HFFc6 (cell line): ENCODE results near the gene ZKSCAN8. TPM values are rescaled to one million over a fixed set of nuclear protein-coding genes. Genes with fewer than 3 reads are reported as not detected.

ENCODE experiments used
- DNase-seq: peaks from one replicate; pipeline ENCODE4 v3.0.0-alpha.2; 2018
- H3K27ac Mint-ChIP-seq: 2 replicates; pipeline ENCODE4 v1.8.0; 2020; ENCODE audit warnings: mild to moderate bottlenecking, mixed read lengths
- H3K27me3 Mint-ChIP-seq: 2 replicates; pipeline ENCODE4 v1.8.0; 2021; ENCODE audit warnings: mild to moderate bottlenecking, moderate library complexity, mixed read lengths; ENCODE audit not compliant: insufficient read depth
- H3K36me3 Mint-ChIP-seq: 2 replicates; pipeline ENCODE4 v1.8.0; 2021; ENCODE audit warnings: low read depth, mixed read lengths
- H3K4me1 Mint-ChIP-seq: 2 replicates; pipeline ENCODE4 v1.8.0; 2020; ENCODE audit warnings: low read depth, mixed read lengths
- H3K4me3 Mint-ChIP-seq: 2 replicates; pipeline ENCODE4 v1.8.0; 2020; ENCODE audit warnings: mild to moderate bottlenecking, moderate library complexity, mixed read lengths
- H3K9me3 Mint-ChIP-seq: 2 replicates; pipeline ENCODE4 v1.8.0; 2020; ENCODE audit warnings: mild to moderate bottlenecking, mixed read lengths
- CTCF ChIP-seq: fragments of 200-600 bp; sonication (generic); IDR thresholded peaks from 2 replicates; pipeline ENCODE4 v1.5.0; 2021; ENCODE audit warnings: antibody characterized with exemption, mild to moderate bottlenecking
- total RNA-seq, 6 experiments: library from RNA; stranded (reverse); fragmentation: NEBNext Ultra II Directional; extraction: Animal tissue kit (Norgen Biotek cat#: 25700); gene quantifications; 2 replicates in 1 of 6; 3 replicates in 5 of 6; pipeline ENCODE4 v1.2.3, GENCODE V29; 2021

ZKSCAN8 gene
- total RNA-seq, 6 experiments from 2014 or later: 13.2 to 15.3 (median 14.0) TPM

- peaks cover 22% of the 10 kb centered on the region for H3K4me1 Mint-ChIP-seq
- peak overlapping the region; percentile 73; the same call in 1 of the 2 replicates for H3K27ac Mint-ChIP-seq
- no peaks in the 10 kb centered on the region for H3K9me3 Mint-ChIP-seq
- peaks cover 14% of the 10 kb centered on the region; the same call in 1 of the 2 replicates for H3K36me3 Mint-ChIP-seq
- H3K4me3 Mint-ChIP-seq: no peak overlapping the region
- peaks cover 3% of the 10 kb centered on the region for H3K27me3 Mint-ChIP-seq
- DNase-seq: no peak
- no peak for TF ChIP-seq CTCF
These were observed 26.2 kb downstream of the ZKSCAN8 start for GRCh38 chr6:28167926-28168325.

GRCh38 chr6:28171271-28171670, 29.6 kb downstream of the ZKSCAN8 start:
- H3K36me3 Mint-ChIP-seq: peaks cover 9% of the 10 kb centered on the region; the same call in 1 of the 2 replicates
- no peak for DNase-seq
- no peaks in the 10 kb centered on the region for H3K9me3 Mint-ChIP-seq
- H3K27me3 Mint-ChIP-seq: peaks cover 3% of the 10 kb centered on the region
- H3K27ac Mint-ChIP-seq: no peak overlapping the region
- no peak for TF ChIP-seq CTCF
- peaks cover 20% of the 10 kb centered on the region for H3K4me1 Mint-ChIP-seq
- no peak overlapping the region for H3K4me3 Mint-ChIP-seq

- Mint-ChIP-seq H3K9me3 (no peaks in the 10 kb centered on the region), H3K36me3 (peaks cover 14% of the 10 kb centered on the region; the same call in 1 of the 2 replicates), H3K4me1 (peaks cover 13% of the 10 kb centered on the region), H3K27ac (no peak overlapping the region), H3K4me3 (no peak overlapping the region), H3K27me3 (peaks cover 3% of the 10 kb centered on the region)
- no peak for TF ChIP-seq CTCF
- DNase-seq: no peak
These were observed 30.3 kb downstream of the ZKSCAN8 start for GRCh38 chr6:28172006-28172405.

- Mint-ChIP-seq H3K4me1 (no peaks in the 10 kb centered on the region), H3K27ac (no peak overlapping the region), H3K27me3 (peaks cover 8% of the 10 kb centered on the region), H3K4me3 (no peak overlapping the region), H3K36me3 (peaks cover 6% of the 10 kb centered on the region; the same call in 1 of the 2 replicates), H3K9me3 (no peaks in the 10 kb centered on the region)
- DNase-seq: no peak
- no peak for TF ChIP-seq CTCF
These were observed 34.7 kb downstream of the ZKSCAN8 start for GRCh38 chr6:28176373-28176772.

GRCh38 chr6:28182255-28182654, 40.6 kb downstream of the ZKSCAN8 start:
- no peak overlapping the region for H3K27ac Mint-ChIP-seq
- peaks cover 9% of the 10 kb centered on the region for H3K27me3 Mint-ChIP-seq
- no peak overlapping the region for H3K4me3 Mint-ChIP-seq

More at GRCh38 chr6:28182255-28182654, 40.6 kb downstream of the ZKSCAN8 start:
- no peak for TF ChIP-seq CTCF
- H3K4me1 Mint-ChIP-seq: no peaks in the 10 kb centered on the region
- DNase-seq: no peak
- H3K36me3 Mint-ChIP-seq: no peaks in the 10 kb centered on the region
- peaks cover 2% of the 10 kb centered on the region for H3K9me3 Mint-ChIP-seq
